ENCODE results near the gene DENND4B. TPM values are rescaled to one million over a fixed set of nuclear protein-coding genes. Genes with fewer than 3 reads are reported as not detected.

The DENND4B gene
- total and polyA plus RNA-seq, 9 of the 15 experiments (the other 6 are each of a cell fraction or from before 2014, with no cell fraction given), result 9.5 to 80.5 (median 23.1) TPM

DNA sequence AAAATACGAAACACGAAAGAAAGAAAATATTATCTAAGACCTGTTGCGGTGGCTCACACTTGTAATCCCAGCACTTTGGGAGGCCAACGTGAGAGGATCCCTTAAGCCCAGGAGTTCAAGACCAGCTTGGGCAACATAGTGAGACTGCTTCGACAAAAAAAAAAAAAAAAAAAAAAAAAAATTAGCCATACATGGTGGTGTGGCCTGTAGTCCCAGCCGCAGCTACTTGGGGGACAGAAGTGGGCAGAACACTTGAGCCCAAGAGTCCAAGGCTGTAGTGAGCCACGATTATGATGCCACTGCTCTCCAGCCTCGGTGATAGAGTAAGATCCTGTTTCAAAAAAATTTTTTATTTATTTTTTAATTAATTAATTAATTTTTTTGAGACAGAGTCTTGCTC is 41.1 kb upstream of the DENND4B start (continued):
- TF ChIP-seq ZNF280A (IDR thresholded peaks at IDR 0.05; ENCODE audit: low read depth, partially characterized antibody) (no peak), BRF1 (IDR thresholded peaks at IDR 0.05; ENCODE audit: borderline replicate concordance, extremely low read depth, insufficient read length) (no peak), CLOCK (CRISPR knock-in tag; IDR thresholded peaks at IDR 0.05; ENCODE audit: borderline replicate concordance) (no peak), ZNF146 (CRISPR knock-in tag; IDR thresholded peaks at IDR 0.05; ENCODE audit: unreplicated experiment) (no peak), AFF4 (CRISPR knock-in tag; IDR thresholded peaks at IDR 0.05) (no peak), ZBTB17 (CRISPR knock-in tag; IDR thresholded peaks at IDR 0.05) (no peak), ZNF75A (CRISPR knock-in tag; IDR thresholded peaks at IDR 0.05) (no peak), ARID3A (IDR thresholded peaks at IDR 0.05; ENCODE audit: borderline replicate concordance, low read depth, low read length) (no peak)

Data from K562 (cell line).